Cerebellar nuclear complex (tissue), 1 donor: ENCODE measurements around the gene EHD4.
A peak's percentile ranks its signal among the peaks of the same experiment; 100 is the strongest.

Experiments
- DNase-seq, 2 experiments: peaks; one replicate each; lab custom pipeline; 2025; lab: John Stamatoyannopoulos, UW

Gene EHD4

DNA sequence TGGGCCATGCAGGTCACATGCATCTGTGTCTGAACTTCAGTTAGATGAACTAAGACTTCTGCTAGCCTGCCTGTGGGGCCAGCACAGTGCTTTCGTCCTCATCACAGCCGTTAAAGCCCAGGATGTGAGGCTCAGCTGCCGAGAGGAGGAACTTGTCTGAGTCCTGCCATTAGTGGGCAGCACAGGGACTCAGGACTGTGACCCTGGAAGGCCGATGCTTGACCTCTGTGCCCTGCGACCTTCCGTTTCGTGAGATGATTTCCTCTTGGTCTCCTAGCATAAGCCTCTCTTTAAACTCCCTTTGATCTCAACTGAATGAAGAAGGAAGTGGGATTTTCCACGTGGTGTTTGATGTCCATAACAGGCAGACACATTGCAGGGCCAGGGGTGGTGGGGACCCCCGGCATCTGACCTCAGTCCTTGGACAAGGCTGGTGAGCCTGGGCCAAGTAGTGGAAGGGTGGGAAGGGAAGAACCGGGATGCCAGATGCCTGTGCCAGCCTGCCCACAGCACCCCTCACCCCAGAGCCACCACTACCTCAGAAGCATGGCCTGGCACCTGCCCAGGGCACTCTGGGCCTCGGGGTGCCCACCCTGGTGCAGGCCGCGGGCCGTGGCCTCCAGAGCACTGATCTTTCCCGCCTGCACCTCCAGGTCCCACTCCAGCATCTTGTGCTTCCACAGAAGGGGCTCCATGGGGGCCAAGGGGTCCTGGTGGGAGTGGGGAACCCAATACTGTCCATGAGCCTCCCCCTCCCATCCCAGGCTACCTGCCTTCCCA, 112.1 kb downstream of the EHD4 start:
- DNase-seq = no peak

DNA sequence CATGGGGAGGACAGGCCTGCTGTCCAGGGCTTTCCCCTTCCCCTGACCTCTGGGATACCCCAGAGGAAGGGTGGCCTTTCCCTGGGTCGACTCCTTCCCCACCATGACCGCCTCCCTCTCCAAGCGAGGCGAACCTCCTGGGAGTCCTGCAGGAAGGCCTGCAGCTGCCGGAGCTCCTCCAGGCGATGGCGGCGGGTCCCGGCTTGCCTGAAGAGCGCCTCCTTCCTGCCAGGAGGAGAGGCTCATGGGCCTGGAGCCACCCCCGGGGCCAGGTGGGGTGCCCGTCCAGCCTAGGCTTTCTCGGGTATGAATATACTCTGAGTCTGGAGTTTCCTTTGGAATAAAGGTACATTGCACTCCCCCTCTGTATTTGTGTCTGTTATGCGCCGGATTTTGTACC, 113.6 kb downstream of the EHD4 start:
- DNase-seq = no peak

- DNase-seq = no peak
Measured at GRCh38 chr15:41857316-41857715, 115.0 kb downstream of the EHD4 start.

DNA sequence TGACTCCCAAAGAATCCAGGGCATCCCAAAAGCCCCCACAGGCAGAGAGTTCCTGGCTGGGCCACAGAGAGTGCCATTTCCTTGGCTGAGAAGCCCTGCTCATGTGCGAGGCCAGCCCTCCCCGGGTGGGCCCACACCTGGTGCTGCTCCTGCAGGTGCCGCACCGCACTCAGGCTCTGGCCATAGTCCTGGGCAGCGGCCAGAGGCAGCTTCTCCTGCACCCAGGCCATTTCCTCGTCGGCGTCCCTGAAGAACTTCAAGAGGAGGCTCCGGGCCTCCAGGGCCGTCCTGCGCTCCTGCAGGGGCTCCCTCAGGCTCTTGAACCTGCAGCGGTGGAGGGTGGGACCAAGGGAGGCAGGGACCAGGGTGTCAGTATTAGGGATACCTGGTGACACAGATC, 115.6 kb downstream of the EHD4 start:
- no peak for DNase-seq

DNA sequence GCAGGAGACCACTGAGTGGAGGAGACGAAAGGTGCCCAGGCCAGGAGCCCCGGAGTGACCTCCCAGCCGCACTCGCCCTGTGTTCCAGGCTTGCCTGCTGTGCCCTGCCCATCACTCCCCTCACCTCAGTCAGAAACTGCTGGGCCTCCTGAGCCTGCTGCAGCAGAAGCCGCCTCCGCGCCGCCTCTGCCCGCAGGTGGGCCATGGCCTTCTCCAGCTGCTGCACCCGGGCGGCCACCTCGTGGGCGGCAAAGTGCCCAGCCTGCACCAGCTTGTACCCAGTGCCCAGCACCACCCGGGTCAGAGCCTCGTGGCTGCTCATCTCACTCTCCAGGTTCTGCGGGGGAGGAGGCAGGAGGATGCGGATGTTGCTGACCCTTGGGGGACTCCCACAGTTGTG, 116.1 kb downstream of the EHD4 start:
- DNase-seq = no peak

- no peak for DNase-seq
Measured at GRCh38 chr15:41855261-41855961, 116.9 kb downstream of the EHD4 start.

DNA sequence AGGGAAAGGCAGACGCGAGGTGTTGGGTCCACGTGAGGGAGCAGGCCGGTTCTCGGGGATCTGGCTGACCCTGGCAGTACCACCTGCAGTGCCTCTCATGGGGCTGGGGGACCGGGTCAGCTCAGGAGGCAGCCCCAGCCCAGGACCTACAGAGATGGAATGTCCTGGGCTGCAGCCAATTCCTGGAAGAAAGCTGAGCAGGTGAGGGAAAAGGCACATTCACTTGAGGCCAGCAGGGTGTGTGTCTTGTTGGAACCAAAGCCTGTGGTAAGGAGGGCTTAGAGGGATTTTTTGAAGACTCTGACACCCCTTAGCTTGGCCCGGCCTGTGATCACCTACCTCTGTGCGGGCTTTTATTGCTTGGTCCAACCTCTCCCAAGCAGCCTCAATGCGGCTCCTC, 117.9 kb downstream of the EHD4 start:
- DNase-seq = no peak

DNA sequence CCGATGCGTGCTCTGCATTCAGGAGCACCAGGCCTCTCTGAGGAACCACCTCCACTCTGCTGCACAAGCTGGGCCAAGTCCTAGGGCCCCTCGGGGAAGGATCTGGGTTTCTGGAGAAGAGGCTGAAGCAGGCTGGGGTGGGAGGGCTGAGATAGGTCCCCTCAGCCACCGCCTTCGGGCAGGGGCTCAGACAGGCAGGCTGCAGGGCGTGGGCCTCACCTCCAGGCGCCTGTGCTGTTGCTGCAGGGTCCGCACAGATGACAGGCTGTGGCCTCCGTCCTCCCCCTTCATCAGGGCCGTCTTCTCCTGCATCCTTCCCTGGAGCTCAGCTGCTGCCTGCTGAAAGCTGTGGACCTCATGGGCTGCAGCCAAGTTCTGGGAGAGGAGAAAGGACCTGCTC, 118.5 kb downstream of the EHD4 start:
- DNase-seq = no peak

GRCh38 chr15:41852736-41853590, 119.4 kb downstream of the EHD4 start:
- DNase-seq = no peak

DNA sequence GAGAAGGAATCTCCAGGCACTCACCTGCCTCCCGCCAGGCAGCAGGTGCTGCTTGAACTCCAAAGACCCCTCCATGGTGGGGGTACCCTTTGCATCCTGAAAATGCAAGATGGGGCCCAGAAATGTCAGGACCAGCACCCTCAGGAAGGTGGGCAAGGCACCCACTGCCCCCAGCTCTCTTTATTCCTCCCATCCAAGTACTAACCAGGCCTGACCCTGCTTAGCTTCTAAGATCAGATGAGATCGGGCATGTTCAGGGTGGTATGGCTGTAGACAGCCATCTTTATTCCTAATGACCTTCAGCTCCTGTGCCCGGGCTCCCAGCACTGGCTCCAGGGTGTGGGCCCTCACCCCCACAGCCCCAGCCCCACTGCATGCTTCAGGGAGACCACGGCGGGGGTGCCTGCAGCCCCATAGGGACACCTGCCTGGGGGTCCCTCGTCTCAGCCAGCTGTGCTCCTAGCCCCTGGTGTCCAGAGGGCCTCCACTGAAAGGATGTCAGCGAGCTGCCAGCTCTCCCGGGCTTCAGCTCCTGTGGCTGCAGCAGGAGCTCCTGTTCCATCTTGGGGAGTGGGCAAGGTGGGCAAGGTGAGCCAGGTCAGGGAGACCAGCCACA, 120.5 kb downstream of the EHD4 start:
- DNase-seq = no peak

DNA sequence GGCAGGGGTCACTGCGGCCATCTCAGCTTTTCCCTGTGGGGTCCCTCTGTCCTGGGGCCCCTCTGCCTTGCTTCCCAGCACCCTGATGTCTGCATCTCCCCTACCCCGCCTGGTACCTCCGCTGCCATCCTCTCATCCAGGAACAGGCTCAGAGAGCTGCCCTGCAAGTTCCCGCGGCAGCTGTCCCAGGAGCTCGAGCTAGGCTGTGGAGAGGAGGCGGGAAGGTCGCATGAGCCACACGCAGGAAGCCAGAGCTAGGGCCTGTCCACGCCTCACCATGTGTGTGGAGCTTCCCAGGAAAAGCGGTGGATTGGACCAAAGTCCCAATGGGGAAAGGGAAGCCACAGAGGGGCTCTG, 121.2 kb downstream of the EHD4 start:
- DNase-seq = no peak

- DNase-seq = no peak
Measured at GRCh38 chr15:41850482-41851166, 121.7 kb downstream of the EHD4 start.

DNA sequence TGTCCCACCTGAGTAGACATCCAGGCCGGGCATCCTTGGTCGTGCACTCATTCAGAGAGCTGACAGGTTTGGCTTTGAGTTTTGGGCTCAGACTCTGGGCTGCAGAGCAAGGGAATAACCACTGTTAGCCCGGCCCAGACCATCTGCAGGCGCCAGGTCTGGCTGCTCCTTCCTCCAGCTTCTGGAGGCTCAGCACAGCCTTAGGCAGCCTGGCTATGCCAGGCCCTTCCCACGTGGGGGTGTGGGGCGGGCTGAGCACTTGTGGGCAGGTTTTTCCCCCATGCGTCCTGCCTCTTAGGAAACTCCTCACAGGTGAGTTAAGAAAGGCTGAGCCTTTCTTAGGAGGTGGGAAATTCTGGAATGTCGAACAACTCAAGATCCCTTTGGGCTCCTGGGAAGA, 122.5 kb downstream of the EHD4 start:
- no peak for DNase-seq

- DNase-seq = no peak
Measured at GRCh38 chr15:41849204-41849603, 123.2 kb downstream of the EHD4 start.

DNA sequence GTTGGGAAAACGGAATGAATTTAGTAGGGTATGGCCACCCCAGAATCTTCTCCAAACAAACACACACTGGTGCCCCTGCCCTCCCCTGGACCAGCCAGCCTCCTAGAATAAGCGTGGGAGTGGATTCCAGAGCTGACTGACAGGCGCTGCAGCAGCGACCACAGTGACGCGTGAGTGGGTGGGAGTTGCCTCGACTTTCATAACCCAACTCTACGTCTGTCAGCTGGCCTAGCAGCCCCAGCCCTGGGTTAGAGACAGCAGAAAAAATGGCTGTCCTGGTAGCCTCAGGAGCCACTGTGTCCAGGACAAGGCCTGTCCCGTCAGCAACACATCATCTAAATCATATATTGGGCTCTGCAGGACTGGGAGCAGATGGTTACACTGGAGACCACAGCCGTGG, 123.7 kb downstream of the EHD4 start:
- DNase-seq = no peak

DNA sequence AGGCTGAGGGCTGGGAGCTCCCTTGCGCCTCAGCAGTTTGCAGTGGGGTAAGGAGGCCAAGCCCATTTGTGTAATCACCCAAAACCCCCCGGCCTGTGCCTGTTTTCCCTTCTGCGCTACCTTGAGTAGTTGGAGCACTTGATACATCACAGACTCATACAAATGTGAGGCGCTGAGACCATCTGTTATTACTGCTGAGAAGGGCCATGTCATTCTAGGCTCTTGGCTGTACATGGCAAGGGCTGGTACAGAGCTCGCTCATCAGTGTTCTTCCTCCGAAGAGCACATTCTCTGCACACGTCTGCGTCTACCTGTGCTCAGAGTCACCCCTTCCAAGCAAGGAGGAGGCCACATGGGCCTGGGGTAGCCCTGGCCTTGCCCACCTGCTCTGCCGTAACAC, 124.4 kb downstream of the EHD4 start:
- DNase-seq = peak in 1 of 2 experiments; percentile 64

GRCh38 chr15:41847206-41847605, 125.2 kb downstream of the EHD4 start:
- DNase-seq = no peak
